ENCODE results near the gene AP1S1.

GRCh38 chr7:101122933-101123702, 31.2 kb upstream of the AP1S1 start:
- TF ChIP-seq MAX (IDR thresholded peaks at IDR 0.05) (peak; percentile 12; the same call in 1 of the 2 replicates), GATAD2A (CRISPR knock-in tag; IDR thresholded peaks at IDR 0.05) (peak; percentile 86), TEAD2 (CRISPR knock-in tag; IDR thresholded peaks at IDR 0.05) (no peak), AFF4 (CRISPR knock-in tag; IDR thresholded peaks at IDR 0.05) (peak; percentile 53; the same call in 1 of the 2 replicates), ZNF136 (CRISPR knock-in tag; IDR thresholded peaks at IDR 0.05; ENCODE audit: low read depth) (no peak), CREB1 (IDR thresholded peaks at IDR 0.05) (no peak), CREB1 (CRISPR knock-in tag; IDR thresholded peaks at IDR 0.05) (no peak), XRCC5 (optimal IDR thresholded peaks at IDR 0.05; ENCODE audit: low read length) (peak; percentile 40), CEBPB (IDR thresholded peaks at IDR 0.05; ENCODE audit: borderline replicate concordance, low read depth, low read length) (peak; percentile 97)

All from HepG2 (cell line).